ENCODE measurements around the gene TMEM258.

The TMEM258 gene

DNA sequence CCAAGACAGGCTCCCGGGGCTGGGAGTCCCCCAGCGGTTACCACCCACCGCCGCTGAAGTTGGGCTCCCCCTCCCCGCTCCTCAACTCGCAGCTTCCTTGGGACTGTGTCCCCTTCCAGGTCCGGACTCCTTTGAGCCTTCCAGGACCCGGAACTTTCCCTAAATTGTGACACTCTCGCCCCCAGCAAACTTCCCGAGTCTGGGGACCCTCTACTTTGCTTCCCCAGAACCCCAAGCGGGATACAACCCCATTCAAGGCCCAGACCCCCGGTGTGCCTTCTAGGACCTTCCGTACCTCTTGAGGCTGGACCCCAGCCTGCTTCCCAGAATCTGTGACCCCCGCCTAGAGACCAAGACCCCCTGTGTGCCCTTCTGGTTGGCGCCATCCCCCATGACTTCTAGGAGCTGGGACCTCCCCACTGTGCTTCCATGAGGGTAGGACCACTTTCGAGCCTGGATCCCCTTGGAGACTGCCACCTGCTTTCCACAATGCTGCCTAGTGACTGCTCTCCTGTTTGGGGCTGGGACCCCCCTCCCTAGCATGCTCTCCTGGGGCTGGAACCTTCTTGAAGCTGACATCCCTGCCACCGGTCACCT, 39.4 kb downstream of the TMEM258 start:
- CTCF ChIA-PET: interaction anchor here (1.2 to 1.5 kb wide), 2 partner anchors 35 to 40 kb away, joined by 3 to 4 read pairs; partner anchors contain the start of genes FEN1 and TMEM258
- DNase-seq (ENCODE audit: extremely low spot score): no peak
- TF ChIP-seq BHLHE40 (IDR thresholded peaks at IDR 0.05; ENCODE audit: borderline replicate concordance): no peak
- TF ChIP-seq TARDBP (IDR thresholded peaks at IDR 0.05): no peak
- no peak for TF ChIP-seq FOXK2 (IDR thresholded peaks at IDR 0.05)
- no peak for TF ChIP-seq FOXA1 (IDR thresholded peaks at IDR 0.05)
- no peak for TF ChIP-seq SUZ12 (IDR thresholded peaks at IDR 0.05)
- TF ChIP-seq HDGF (IDR thresholded peaks at IDR 0.05; ENCODE audit: borderline replicate concordance): no peak
- no peak for TF ChIP-seq ELF4 (IDR thresholded peaks at IDR 0.05)
- TF ChIP-seq, protein P1, sequence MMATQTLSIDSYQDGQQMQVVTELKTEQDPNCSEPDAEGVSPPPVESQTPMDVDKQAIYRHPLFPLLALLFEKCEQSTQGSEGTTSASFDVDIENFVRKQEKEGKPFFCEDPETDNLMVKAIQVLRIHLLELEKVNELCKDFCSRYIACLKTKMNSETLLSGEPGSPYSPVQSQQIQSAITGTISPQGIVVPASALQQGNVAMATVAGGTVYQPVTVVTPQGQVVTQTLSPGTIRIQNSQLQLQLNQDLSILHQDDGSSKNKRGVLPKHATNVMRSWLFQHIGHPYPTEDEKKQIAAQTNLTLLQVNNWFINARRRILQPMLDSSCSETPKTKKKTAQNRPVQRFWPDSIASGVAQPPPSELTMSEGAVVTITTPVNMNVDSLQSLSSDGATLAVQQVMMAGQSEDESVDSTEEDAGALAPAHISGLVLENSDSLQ (IDR thresholded peaks at IDR 0.05): no peak
- TF ChIP-seq LEF1 (IDR thresholded peaks at IDR 0.05; ENCODE audit: borderline replicate concordance): no peak
- no peak for TF ChIP-seq SP1 (IDR thresholded peaks at IDR 0.05)
- no peak for TF ChIP-seq ARNT (IDR thresholded peaks at IDR 0.05)
- TF ChIP-seq L3MBTL2 (conservative IDR thresholded peaks at IDR 0.05): no peak
- no peak for TF ChIP-seq NFRKB (IDR thresholded peaks at IDR 0.05)
- no peak for TF ChIP-seq FOXM1 (IDR thresholded peaks at IDR 0.05; ENCODE audit: borderline replicate concordance)
- no peak for TF ChIP-seq CTBP1 (IDR thresholded peaks at IDR 0.05; ENCODE audit: borderline replicate concordance)
- no peak for TF ChIP-seq ZNF384 (IDR thresholded peaks at IDR 0.05)
- POLR2A ChIA-PET: no interaction called here

DNA sequence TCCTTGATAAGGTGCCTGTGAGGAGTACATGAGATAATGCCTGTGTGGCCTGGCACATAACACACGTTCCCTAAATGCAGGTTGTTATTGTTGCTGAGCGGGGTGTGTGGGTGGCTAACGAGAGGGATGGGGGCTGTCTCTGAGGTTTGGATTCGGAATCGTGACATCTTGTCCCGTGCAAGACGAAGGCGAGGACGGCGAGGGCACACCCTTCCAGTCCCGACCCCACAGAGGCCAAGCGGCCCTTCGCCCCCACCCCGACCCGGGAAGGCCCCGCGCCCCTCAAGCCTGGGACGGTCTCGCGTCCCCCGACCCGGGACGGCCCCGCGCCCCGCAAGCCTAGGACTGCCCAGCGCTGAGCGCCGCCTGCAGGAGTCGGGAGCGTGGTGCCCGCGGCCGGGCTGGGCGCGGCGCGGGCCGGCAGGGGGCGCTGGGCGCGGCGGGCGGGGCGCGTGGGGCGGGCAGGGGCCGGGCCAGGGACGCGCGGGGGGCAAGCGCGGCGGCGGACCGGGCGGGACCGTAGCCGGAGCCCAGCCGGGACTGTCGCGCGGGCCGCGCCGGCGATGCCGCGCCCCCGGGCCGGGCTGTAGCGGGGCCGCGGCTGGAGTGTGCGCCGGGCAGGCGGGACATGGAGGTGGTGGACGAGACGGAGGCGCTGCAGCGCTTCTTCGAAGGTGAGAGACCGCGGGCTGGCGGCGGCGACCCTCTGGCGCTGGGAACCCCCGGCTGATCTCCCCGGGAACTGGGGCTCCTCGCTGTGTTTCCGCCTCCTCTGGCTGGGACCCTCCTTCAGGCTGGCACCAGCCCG, 40.1 kb downstream of the TMEM258 start, which contains the start of gene MYRF:
Gene MYRF, plus strand, starts transcription at position 520 of the 808 bp plus-strand sequence. Its CDS starts 109 bp downstream, at position 629.
- peak; percentile 87 for DNase-seq (ENCODE audit: extremely low spot score)
- CTCF ChIA-PET: interaction anchor here (1.2 to 1.5 kb wide), 3 partner anchors 28 to 40 kb away, joined by 3 to 6 read pairs (median 4); partner anchors contain the start of genes FEN1 and TMEM258
- TF ChIP-seq HDGF (IDR thresholded peaks at IDR 0.05; ENCODE audit: borderline replicate concordance) (no peak), L3MBTL2 (conservative IDR thresholded peaks at IDR 0.05) (no peak), FOXA1 (IDR thresholded peaks at IDR 0.05) (no peak), SP1 (IDR thresholded peaks at IDR 0.05) (no peak), SUZ12 (IDR thresholded peaks at IDR 0.05) (no peak)
- TF ChIP-seq, protein P1 (IDR thresholded peaks at IDR 0.05): no peak
- POLR2A ChIA-PET: no interaction called here

DNA sequence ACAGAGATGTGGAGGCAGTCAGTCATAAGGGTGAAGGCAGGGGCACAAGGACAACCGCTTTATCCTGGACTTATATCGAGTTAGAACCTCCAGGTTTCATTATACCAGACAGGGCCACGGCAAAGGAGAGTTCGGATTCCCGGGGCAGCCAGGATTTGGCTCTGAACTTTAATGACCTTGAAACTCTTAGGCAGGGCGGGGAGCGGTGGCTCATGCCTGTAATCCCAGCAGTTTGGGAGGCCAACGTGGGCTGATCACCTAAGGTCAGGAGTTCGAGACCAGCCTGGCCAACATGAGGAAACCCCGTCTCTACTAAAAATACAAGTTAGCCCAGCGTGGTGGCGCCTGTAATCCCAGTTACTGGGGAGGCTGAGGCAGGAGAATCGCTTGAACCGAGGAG, 41.0 kb downstream of the TMEM258 start:
- ChIA-PET POLR2A (no interaction called here), CTCF (interaction anchor here (0.6 to 1.9 kb wide), 4 partner anchors 18 to 357 kb away, joined by 3 to 6 read pairs (median 4); no protein-coding TSS in a partner anchor)
- no peak for DNase-seq (ENCODE audit: extremely low spot score)
- TF ChIP-seq BHLHE40 (IDR thresholded peaks at IDR 0.05; ENCODE audit: borderline replicate concordance): no peak

DNA sequence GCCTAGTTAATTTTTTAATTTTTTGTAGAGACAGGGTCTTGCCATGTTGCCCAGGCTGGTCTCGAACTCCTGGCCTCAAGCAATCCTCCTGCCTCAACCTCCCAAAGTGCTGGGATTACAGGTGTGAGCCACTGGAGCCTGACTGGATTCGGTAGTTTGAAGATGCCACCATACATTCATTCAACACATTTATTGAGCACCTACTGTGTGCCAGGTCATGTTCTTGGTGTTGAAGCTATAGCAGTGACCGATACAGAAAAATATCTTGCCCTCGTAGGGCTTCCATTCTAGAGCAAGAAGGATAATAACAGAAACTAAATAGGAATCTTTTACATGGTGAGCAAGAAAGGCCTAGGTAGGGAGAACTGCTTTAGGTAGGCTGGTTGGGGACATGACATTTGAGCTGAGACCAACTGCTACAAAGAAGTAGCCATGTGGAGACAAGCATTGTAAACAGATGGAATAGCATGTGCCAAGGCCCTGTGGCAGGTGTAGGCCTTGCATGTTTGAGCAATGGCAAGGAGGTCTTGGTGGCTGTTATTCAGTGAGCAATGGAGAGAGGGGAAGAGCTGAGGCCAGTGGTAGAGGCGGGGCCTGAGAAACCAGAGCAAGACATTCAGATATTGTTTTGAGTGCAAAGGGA, 41.6 kb downstream of the TMEM258 start:
- POLR2A ChIA-PET: no interaction called here
- no peak for DNase-seq (ENCODE audit: extremely low spot score)
- CTCF ChIA-PET: interaction anchor here (0.6 to 1.9 kb wide), 4 partner anchors 18 to 357 kb away, joined by 3 to 6 read pairs (median 4); no protein-coding TSS in a partner anchor
- TF ChIP-seq LEF1 (IDR thresholded peaks at IDR 0.05; ENCODE audit: borderline replicate concordance) (no peak), FOXM1 (IDR thresholded peaks at IDR 0.05; ENCODE audit: borderline replicate concordance) (no peak), TARDBP (IDR thresholded peaks at IDR 0.05) (no peak), CTBP1 (IDR thresholded peaks at IDR 0.05; ENCODE audit: borderline replicate concordance) (no peak), ARNT (IDR thresholded peaks at IDR 0.05) (no peak), SP1 (IDR thresholded peaks at IDR 0.05) (no peak), ZNF384 (IDR thresholded peaks at IDR 0.05) (no peak), BHLHE40 (IDR thresholded peaks at IDR 0.05; ENCODE audit: borderline replicate concordance) (no peak), L3MBTL2 (conservative IDR thresholded peaks at IDR 0.05) (no peak), HDGF (IDR thresholded peaks at IDR 0.05; ENCODE audit: borderline replicate concordance) (no peak), NFRKB (IDR thresholded peaks at IDR 0.05) (no peak), ELF4 (IDR thresholded peaks at IDR 0.05) (no peak), SUZ12 (IDR thresholded peaks at IDR 0.05) (no peak), FOXA1 (IDR thresholded peaks at IDR 0.05) (no peak), FOXK2 (IDR thresholded peaks at IDR 0.05) (no peak)
- TF ChIP-seq, protein P1 (IDR thresholded peaks at IDR 0.05): no peak

DNA sequence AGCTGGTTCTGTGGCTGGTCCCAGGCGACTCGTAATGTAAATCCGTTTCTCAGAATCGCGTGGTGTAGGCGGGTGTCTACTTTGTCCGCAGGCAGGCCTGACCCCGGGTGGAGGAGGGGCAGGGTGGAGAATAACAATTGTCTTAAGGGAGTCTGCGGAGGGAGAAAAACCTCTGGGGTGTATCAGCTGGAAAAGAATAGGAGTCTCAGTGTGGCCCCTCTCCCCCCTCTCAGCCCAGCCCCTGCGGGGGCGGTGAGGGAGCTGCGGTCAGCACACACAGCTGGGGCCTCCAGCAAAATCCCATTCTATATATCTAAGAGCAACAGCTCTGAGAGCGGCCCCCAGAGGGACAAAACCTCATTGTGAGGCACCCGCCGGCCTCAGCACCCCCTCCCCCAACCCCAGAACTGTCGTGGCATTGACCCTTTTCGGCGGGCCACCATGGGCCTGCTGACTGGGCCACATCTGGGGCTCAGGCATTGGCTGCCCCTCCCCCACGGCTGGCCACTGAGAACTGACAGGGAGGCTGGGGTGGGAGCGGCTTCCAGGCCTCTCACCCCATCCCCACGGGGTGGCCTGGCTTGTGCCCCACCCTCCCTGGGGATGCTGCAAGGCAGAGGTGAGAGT, 42.7 kb downstream of the TMEM258 start:
- DNase-seq (ENCODE audit: extremely low spot score): no peak
- CTCF ChIA-PET: interaction anchor here (0.7 to 3.7 kb wide), 3 partner anchors 17 to 45 kb away, joined by 3 to 17 read pairs (median 4); no protein-coding TSS in a partner anchor
- TF ChIP-seq FOXA1 (IDR thresholded peaks at IDR 0.05) (no peak), HDGF (IDR thresholded peaks at IDR 0.05; ENCODE audit: borderline replicate concordance) (no peak), NFRKB (IDR thresholded peaks at IDR 0.05) (no peak)
- POLR2A ChIA-PET: interaction anchor here (0.9 kb wide), 1 partner anchor 43 kb away, joined by 3 read pairs; the partner anchor contains the start of gene FEN1

Measured in HEK293T (cell line).